ENCODE measurements around the gene DOC2B.

DOC2B gene

GRCh38 chr17:163514-164098, 17.8 kb downstream of the DOC2B start:
- DNase-seq (ENCODE audit: low read depth in 2 of 2), result no peak

GRCh38 chr17:162689-163088, 18.8 kb downstream of the DOC2B start:
- DNase-seq (ENCODE audit: low read depth in 2 of 2), result no peak

GRCh38 chr17:161481-161880, 20.0 kb downstream of the DOC2B start:
- DNase-seq (ENCODE audit: low read depth in 2 of 2), result no peak

GRCh38 chr17:160336-160735, 21.1 kb downstream of the DOC2B start:
- no peak for DNase-seq (ENCODE audit: low read depth in 2 of 2)

- DNase-seq (ENCODE audit: low read depth in 2 of 2), result no peak
Observed at GRCh38 chr17:159609-160008, 21.8 kb downstream of the DOC2B start.

- no peak for DNase-seq (ENCODE audit: low read depth in 2 of 2)
Observed at GRCh38 chr17:158379-158778, 23.1 kb downstream of the DOC2B start.

- no peak for DNase-seq (ENCODE audit: low read depth in 2 of 2)
Observed at GRCh38 chr17:157901-158300, 23.5 kb downstream of the DOC2B start.

- DNase-seq (ENCODE audit: low read depth in 2 of 2), result no peak
Observed at GRCh38 chr17:156946-157345, 24.5 kb downstream of the DOC2B start.

GRCh38 chr17:156094-156621, 25.3 kb downstream of the DOC2B start:
- DNase-seq (ENCODE audit: low read depth in 2 of 2), result no peak

GRCh38 chr17:155576-155975, 25.9 kb downstream of the DOC2B start:
- DNase-seq (ENCODE audit: low read depth in 2 of 2), result no peak

GRCh38 chr17:153851-154250, 27.6 kb downstream of the DOC2B start:
- DNase-seq (ENCODE audit: low read depth in 2 of 2), result no peak

GRCh38 chr17:152860-153420, 28.5 kb downstream of the DOC2B start:
- DNase-seq (ENCODE audit: low read depth in 2 of 2), result no peak

- DNase-seq (ENCODE audit: low read depth in 2 of 2), result no peak
Observed at GRCh38 chr17:151886-152859, 29.3 kb downstream of the DOC2B start.

- no peak for DNase-seq (ENCODE audit: low read depth in 2 of 2)
Observed at GRCh38 chr17:151004-151403, 30.4 kb downstream of the DOC2B start.

GRCh38 chr17:149897-150584, 31.4 kb downstream of the DOC2B start:
- DNase-seq (ENCODE audit: low read depth in 2 of 2), result no peak

- DNase-seq (ENCODE audit: low read depth in 2 of 2), result no peak
Observed at GRCh38 chr17:149231-149630, 32.2 kb downstream of the DOC2B start.

GRCh38 chr17:148757-149156, 32.7 kb downstream of the DOC2B start:
- DNase-seq (ENCODE audit: low read depth in 2 of 2), result no peak

GRCh38 chr17:147796-148740, 33.4 kb downstream of the DOC2B start:
- no peak for DNase-seq (ENCODE audit: low read depth in 2 of 2)

- DNase-seq (ENCODE audit: low read depth in 2 of 2), result no peak
Observed at GRCh38 chr17:146983-147761, 34.3 kb downstream of the DOC2B start.

GRCh38 chr17:146546-146945, 34.9 kb downstream of the DOC2B start:
- DNase-seq (ENCODE audit: low read depth in 2 of 2), result no peak
